GM19468 (cell line): Measurements from ENCODE around the gene SLCO2B1.

Source experiments
- ATAC-seq: cut with Tn5 transposase; IDR thresholded peaks from one replicate; pipeline ENCODE4 v1.9.1; 2021; ENCODE audit warnings: mild to moderate bottlenecking, moderate library complexity, moderate number of reproducible peaks; ENCODE audit not compliant: unreplicated experiment; ENCODE audit errors: extremely low read depth

The SLCO2B1 gene

DNA sequence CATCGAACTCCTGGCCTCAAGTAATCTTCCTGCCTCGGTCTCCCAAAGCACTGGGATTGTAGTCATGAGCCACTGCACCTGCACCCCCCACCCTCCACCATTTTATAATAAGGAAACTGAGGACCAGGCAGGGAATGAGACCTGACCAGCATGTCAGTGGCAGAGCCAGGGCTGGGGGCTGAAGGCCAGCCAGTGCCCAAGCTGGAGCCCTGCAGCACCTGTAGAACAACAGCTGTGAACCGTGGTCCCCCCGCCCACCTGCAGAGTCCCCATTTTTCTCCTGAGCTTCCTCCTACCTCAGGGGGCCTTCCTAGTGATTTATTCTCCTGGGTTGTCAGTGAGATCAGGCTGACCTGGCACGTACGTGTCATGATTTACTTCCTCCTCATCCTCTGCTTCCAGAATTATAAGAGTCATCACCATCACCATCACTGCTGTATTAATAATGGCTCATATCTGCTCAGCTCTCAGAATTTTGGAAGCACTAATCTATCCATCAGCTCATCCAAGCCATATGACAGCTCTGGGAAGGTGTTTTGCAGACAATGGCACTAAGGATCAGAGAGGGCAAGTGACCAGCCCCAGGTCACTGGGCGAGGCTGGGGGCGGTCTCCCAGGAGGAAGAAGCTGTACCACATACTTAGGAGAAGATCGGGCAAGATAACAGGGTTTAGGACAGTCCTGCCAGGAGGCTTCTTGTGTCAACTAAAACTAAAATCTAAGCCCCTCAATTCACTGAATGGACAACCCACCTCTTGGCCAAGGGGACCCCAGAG, 5.5 kb upstream of the SLCO2B1 start:
- ATAC-seq = no peak

DNA sequence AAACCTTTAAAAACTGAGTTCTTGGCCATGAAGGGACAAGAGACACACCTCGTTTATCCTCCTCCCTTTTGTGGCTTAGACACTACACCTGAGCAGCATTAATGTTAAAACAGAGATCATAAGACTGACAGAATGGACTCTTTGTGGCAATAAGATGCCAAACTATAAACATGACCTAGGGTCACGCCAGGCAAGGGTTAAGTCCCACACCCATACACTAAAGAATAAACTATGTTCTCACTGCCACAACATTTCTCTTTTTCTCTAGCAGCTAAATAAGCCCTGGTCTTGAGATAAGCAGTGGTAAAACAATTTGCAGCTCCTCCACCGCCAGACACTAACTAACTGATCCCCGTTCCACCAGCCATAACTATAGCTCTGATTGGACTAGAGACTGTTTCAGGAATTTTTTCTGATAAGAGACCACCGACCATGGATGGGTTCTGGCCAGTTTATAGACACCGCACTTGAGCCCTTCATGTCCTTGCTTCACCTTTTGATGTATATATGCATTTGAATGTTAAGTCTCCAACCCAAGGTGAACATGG, 4.9 kb upstream of the SLCO2B1 start:
- no peak for ATAC-seq

DNA sequence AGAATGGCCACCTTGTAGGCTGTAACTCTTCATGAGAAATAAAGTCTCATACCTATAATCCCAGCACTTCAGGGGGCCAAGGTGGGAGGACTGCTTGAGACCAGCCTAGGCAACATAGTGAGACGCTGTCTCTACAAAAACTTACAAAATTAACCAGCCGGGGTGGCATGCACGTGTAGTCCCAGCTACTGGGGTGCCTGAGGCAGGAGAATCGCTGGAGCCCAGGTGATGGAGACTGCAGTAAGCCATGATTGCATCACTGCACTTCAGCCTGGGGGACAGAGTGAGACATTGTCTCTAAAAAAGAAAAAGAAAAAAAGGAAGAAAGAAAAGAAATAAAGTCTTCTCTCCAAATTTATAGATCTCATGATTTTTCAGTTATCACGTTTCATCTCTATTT, 4.2 kb upstream of the SLCO2B1 start:
- no peak for ATAC-seq

DNA sequence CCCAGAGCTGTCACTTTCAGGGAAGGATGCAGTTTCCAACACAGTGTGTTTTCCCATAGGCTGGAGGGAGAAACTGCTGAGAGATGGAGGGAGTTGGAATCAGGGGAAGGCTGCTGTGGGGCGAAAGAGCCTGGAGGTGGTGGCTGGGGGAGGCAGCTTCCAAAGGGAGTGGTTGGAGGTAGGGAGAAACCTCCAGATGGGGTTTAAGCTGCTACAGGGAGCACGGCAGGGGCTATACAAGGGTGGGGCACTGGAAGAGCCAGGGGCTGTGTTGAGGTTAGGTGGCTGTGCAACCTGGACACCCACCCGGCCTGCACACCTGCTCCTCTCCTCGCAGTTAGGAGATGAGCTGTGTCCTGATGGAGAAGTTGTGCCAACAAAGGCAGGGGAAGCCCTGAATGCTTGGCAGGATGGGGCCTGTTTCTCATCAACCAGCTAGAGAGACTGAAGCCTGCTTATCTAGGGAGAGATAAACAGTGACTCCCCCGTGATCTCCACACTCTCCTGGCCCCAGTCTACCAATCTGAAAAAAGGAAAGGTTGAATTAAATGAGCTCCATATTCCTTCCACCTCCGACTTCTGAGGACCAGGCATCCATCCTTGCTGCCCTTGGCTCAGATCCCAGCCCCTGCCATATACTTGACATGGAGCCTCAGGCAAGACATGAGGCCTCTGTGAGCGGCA, 3.6 kb upstream of the SLCO2B1 start:
- ATAC-seq = no peak

DNA sequence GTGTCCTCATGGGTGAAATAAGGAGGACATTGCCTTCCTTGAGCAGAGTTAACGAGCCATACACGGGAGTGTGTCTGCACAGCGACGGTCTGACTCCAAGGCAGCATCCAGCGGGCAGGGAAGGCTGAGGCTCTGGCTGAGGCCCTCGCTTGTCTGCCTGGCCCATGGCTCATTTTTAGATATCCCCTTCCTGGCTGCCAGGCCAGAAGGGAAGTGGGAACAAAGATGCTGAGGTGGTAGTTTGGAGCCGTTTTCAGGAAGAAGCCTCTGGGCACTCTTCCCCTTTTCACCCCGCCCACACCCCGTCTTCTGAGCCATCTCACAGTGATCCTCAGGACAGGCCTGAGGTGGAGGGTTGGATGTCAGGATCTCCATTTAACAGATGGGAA, 3.0 kb upstream of the SLCO2B1 start:
- no peak for ATAC-seq

DNA sequence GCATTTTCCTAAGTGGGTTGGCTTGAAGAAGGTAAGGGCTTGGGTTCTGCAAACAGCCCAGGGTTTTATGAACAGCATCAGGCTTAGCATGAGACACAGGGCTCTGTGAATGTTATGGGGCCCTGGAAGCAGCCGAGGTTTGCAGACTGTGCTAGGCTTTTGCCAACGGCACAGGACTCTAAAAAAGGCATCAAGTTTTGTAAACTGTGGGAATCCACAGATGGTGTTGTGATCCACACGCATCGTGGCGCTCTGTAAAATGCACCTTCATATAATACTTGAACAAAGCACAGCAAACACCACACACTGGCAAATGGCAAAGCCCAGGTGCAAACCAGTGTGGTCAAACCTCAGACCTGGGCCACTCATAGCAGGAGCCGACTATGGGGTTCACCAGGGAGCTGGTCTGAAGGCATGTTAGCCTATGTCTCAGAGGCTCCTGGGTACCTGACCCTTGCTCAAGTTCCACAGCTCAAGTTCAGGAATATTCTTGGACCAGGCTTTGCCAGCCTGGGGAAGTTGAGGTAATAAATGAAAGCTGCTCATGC, 2.4 kb upstream of the SLCO2B1 start:
- ATAC-seq = no peak

DNA sequence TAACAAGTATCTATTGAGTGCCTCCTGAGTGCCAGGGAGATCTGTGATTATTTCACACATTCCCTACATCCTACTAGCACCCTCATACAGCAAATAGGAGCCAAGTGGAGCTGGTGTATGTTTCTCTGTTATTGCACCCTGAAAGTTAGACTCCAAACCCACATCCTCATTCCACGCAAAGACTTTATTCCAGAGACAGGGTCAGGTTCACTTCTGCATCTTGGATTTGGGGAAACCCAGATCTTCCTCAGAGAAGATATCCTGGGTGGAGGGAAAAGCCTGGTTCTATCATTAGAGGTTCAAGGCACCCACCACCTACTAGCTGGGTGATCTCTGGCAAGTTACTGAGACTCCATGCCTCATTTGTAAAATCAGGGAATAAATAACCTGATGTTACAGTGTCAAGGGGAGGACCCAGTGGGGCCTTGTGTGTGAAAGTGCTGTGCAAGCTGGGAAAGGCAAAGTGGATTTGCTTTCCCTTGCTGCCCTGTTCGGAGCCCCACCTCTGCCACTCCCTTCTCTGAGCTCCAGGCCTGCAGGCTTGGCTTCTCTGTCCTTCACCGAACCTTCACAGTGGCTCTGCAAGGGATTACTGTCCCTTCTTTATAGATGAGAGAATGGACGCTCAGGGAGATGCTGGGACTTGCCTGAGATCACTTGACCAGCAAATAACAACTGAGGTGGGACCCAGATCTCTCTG, 991 bp upstream of the SLCO2B1 start:
- no peak for ATAC-seq

DNA sequence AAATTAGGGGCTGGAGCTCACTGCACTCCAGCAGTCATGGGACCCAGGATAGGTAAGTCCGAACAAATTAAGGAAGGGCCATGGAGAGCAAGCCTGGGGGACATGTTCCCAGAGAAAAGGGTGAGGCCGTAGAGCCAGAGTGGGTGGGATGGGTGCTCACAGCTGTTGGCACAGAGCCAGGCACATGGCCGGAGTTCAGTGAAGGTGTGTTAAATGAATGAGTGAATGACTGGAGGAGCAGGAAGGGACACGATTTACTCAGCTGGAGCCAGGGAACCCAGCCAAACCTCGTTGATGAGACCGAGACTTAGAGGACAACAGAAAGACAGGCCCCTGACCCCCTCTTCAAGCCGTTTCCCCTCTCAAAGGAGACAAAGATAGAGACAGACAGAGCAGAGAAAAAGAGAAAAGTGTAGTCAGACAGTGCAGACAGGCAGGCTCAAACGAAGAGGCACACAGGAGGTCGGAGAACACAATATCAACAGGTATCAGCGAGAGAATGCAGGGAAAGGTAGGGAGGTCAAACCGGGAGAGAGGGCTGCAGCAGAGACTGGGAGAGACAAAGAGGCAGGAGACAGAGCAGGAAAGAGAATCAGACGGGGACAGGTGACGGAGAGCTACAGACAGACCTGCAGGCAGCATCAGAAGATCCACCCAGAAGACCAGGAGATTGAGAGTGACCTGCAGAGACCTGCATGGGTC, 590 bp downstream of the SLCO2B1 start:
- no peak for ATAC-seq

DNA sequence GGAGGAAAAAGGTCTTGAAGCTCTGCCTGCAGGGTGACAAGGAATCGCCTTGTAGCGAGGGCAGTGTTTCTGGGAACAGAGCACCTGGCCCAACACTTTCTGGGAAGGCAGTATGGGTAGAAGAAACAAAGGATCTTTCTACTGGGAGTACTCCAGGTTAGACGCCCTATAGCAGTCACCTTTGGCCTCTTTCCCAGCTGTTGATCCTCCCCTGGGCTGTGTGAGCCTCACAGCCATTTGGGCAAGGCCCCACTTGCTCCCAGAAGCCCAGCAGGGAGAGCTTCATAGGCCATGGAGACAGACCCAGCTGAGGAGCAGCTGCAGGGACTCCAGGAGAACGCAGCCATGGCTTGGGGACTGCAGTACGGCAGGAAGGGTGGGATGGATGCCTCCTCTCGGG, 1.2 kb downstream of the SLCO2B1 start:
- ATAC-seq = no peak

DNA sequence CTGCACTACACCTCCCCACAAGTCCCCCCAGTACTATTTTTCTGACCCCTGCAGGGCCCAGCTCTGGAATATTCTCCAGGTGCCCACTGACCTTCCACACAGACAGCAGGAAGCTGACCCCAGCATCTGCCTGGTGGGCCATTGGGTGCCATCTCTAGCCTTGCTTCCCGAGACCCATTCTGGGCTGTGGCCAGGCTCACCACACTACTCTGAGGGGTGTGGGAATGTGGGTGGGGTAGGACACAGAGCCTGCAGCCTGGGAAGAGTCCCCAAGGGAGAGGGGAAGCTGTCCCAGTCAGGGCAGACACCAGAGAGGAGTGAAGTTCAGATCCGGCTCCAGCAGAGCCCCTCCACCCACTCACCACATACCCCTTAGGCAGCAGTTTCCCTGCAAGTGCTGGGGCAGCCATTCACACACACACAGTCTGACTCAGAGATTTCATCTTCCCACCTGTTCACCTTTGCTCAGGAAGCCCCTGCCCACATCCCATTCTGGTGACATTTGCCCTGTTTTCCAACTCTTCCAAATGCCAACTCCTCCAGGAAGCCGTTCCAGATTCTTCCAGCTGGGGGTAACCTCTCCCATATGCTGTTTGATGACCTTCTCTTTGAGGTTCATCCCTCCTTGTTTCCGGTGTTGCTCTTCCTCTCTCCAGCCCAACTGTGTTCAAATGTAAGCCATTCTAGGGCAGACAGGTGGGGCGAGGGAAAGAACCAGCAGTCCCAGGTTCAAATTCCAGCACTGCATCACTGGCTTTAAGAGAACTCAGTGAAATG, 1.9 kb downstream of the SLCO2B1 start:
- no peak for ATAC-seq

DNA sequence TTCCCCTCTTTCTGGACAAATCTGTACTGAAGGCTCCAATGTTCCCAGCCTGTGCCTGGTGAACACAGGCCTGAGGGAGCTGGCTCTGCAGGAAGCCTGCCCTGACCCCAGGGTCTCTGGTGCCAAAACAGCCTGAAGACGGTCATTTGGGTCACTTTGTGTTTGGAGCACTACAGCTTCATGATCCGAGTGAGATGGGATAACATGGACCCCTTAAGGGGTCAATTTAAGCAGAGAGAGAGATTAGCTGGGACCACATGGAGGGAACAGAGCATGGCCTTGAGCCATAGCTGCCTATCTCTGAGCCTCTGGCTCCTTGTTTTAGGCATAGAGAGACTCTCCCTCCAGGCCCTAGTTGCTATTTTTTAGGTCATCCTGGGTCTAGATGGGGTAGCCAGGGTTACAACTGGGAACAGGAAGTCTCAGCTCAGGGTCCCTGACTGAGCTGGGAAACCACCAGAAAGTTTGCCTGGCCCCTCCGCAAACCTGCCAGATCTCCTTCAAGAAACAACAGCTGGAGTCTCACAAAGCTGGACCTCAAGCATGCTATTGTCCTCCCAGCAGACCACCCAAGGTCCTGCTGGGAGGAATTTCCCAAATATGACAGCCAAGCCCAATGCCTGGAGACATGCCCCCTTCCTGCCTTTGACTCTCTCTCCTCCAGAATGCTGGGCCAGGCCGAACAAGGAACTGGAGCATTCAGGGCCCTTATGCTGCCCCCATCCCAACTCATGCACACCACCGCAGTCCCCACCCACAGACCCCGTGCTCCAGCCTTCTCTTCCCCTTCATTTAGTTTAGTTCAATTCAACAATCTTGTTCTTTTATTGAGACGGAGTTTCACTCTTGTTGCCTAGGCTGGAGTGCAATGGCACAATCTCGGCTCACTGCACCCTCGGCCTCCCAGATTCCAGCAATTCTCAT, 4.0 kb downstream of the SLCO2B1 start:
- ATAC-seq = no peak

DNA sequence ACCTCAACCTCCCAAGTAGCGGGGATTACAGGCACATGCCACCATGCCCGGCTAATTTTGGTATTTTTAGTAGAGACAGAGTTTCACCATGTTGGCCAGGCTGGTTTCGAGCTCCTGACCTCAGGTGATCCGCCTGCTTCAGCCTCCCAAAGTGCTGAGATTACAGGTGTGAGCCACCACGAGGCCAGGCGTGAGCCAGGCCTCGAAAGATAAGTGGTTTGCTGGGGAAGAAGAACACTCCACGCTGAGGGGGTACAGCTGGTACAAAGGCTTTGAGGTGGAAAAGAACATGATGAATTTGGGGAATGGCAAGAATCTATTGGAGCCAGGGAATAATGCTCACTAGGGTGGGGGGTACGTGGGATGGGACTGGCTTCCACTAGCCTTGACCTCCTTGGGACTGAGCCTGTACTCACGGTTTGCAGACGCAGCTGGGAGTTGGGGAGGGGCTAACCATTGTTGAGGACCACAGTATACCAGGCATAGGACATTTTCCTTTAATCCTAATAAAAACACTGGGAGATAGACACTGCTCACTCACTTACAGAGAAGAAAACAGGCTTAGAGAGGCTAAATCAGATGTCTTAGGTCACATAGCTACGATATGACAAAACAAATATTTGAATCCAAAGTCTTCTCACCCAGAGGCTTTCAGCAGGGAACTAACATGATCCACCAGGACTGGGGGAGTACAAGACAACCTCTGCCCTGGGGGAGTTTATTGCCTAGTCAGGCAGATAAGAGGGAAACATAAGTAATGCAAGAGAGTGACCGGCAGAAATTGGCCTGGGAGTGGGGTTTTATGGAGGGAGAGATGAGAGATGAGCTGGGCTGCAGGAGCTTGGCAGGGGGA, 4.9 kb downstream of the SLCO2B1 start:
- no peak for ATAC-seq

DNA sequence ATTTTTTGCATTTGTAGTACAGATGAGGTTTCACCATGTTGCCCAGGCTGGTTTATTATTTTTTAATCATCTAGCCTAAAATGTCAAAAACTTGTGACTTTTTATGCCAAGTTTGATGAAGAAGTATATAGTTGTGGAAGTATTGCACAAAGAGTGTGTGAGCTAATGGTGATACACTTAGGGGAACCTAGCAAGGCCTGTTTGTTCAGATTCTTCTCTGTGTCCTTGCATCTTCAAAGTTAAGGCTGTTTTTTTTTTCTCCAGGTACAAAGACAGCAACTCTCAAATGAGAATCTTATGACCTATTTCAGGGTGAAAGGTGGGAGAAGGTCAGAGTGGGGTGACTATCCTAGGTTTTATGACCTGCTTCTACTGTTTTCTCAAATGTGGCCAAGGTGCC, 7.3 kb downstream of the SLCO2B1 start:
- ATAC-seq = no peak

DNA sequence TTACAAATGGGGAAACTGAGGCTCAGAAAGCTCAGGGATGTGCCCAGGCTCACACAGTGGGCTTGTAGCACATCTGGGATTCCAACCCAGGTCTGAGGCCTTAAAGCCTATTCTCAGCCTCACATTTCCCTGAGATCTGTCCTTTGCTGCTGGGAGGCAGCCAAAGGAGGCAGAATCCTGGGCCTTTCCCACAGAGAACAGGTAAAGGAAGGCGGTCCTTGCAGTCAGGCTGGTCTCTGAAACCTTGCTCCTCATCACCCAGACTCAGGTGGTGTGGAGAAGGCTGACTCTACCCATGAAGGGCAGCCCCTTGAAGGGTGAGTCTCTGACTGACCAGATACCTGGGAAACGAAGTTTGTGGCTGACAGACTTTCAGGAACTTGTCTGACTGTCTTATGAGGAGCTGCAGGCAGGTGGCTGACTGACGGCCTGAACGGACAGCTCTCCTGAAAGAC, 7.8 kb downstream of the SLCO2B1 start:
- ATAC-seq = no peak

DNA sequence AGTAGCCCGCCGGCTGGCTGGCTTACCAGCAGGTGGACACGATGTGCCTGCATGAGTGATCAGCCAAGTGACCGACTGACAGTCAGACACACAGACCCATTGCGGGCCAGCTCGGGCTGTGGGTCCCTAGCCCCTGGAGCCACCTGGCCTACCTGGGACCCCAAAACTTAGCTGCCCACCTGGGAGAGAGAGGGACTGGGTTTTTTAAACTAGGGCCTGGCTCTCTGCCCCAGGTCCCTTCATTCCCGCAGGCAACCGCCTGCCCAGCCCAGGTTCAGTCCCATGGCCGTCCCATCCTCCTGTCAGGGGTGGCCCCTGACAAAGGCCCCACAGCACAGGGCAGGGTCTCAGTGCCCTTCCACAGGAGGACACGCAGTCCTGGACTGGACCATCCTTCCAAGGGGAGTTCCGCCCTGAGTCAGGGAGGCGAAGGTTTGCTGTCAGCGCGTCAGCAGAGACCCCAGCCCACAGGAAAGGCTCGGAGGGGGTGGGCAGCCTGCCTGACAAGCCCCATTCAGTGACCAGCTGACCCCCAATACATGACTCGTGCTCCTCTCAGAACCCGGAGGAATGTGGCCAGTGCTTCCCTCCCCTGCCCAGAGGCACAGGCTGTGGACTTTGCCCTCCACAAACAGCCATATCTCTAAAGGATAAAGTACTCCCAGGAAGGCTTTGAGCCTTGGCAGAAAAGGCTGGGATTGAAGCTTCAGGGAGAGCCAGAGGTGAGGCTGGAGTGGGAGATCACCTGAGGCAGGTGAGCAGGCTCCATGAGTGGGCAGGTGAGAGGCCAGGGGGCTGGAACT, 8.4 kb downstream of the SLCO2B1 start:
- ATAC-seq = no peak

DNA sequence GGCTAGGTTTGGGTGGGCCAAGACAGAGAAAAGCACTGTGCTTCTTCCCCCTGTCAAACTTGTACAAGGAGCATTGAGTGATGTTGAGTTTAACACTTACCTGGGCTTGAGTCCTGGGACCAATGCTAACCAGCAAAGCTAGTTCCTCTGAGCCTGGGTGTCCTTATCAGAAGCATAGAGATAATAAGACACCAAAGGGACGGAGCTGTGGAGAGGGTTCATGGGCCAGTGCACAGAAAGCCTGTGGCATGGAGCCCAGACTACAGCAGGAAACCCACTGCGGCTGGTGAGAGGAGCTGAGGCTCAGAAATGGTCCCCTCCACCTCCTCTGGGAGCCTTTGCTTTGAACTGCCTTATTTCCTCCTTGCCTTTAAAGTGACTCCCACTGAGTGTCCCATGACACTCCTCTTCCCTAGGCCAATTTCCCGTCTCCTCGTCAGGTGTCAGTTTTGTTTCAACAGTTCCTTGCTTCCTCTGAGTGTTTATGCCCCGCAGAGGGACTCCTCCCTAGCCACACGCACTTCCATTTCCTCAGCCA, 9.4 kb downstream of the SLCO2B1 start:
- ATAC-seq = no peak
